ENCODE measurements around the gene ARMH3.

The ARMH3 gene

GRCh38 chr10:101968286-101968939 lies 87.6 kb downstream of the ARMH3 start:
- Histone ChIP-seq H3K4me1 (no peaks in the 10 kb centered on the region), H3K9me3 (no peaks in the 10 kb centered on the region), H3K36me3 (peaks cover 3% of the 10 kb centered on the region), H3K4me3 (ENCODE audit: low read depth, low read length) (no peak overlapping the region), H3K27me3 (no peaks in the 10 kb centered on the region)
- TF ChIP-seq CTCF (IDR thresholded peaks at IDR 0.05; ENCODE audit: low read depth, low read length): no peak
- no peak for DNase-seq

GRCh38 chr10:101967713-101968112 lies 88.3 kb downstream of the ARMH3 start:
- no peak for DNase-seq
- Histone ChIP-seq H3K4me1 (no peaks in the 10 kb centered on the region), H3K9me3 (no peaks in the 10 kb centered on the region), H3K36me3 (peaks cover 3% of the 10 kb centered on the region; the same call in 1 of the 2 replicates), H3K4me3 (ENCODE audit: low read depth, low read length) (no peak overlapping the region), H3K27me3 (no peaks in the 10 kb centered on the region)
- TF ChIP-seq CTCF (IDR thresholded peaks at IDR 0.05; ENCODE audit: low read depth, low read length): no peak

DNA sequence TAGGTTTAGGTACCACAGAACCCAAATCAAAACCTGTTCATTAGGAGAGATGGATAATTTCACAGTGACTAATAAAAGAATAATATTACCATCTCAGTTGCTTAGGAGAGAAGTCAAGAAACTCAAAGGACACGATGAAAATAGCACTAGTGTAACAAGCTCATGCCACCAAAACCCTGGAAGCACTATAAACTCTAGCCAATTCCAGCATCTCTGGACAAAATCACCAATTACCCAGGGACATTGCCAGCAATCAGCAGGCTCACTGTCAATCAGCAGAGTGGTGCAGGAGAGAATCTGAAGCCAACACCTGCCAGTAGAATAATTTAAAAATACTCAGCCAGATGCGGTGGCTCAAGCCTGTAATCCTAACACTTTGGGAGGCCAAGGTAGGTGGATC lies 88.9 kb downstream of the ARMH3 start:
- peaks cover 3% of the 10 kb centered on the region; the same call in 1 of the 2 replicates for H3K36me3 ChIP-seq
- H3K4me1 ChIP-seq: no peaks in the 10 kb centered on the region
- no peaks in the 10 kb centered on the region for H3K9me3 ChIP-seq
- H3K4me3 ChIP-seq (ENCODE audit: low read depth, low read length): no peak overlapping the region
- no peaks in the 10 kb centered on the region for H3K27me3 ChIP-seq
- DNase-seq: no peak
- no peak for TF ChIP-seq CTCF (IDR thresholded peaks at IDR 0.05; ENCODE audit: low read depth, low read length)

DNA sequence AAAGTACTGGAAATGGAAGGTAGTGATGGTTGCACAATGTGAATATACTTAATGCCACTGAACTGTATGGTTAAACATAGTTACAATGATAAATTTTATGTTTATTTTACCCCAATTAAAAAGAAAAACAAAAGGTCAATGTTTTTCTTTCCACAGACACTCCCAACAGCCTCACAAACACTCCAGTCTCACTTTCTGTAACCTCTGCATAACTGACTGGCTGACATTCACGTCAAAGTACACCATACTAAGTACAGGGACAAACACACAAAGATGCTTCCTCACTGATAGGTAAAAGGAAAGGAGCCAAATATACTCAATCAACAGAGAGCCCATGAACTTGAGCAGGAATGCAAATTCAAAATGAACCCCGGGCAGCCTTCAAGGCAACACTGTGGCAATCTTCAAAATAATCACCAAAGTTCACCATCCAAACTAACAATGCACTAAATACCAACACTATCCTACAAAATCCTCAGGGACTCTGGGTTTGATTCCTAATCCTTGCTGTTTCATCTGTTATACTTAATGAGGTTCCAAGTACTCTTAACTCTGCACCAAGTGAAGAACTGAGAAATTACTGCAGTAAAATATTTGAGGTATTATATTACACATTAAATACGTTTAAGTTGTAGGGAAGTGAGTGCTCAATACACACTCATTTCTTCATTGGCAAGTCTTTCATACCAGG lies 90.8 kb downstream of the ARMH3 start:
- Histone ChIP-seq H3K27me3 (no peaks in the 10 kb centered on the region), H3K9me3 (no peaks in the 10 kb centered on the region), H3K4me1 (no peaks in the 10 kb centered on the region; the same call in 1 of the 2 replicates), H3K4me3 (ENCODE audit: low read depth, low read length) (no peak overlapping the region), H3K36me3 (peaks cover 3% of the 10 kb centered on the region; the same call in 1 of the 2 replicates)
- TF ChIP-seq CTCF (IDR thresholded peaks at IDR 0.05; ENCODE audit: low read depth, low read length): no peak
- no peak for DNase-seq

DNA sequence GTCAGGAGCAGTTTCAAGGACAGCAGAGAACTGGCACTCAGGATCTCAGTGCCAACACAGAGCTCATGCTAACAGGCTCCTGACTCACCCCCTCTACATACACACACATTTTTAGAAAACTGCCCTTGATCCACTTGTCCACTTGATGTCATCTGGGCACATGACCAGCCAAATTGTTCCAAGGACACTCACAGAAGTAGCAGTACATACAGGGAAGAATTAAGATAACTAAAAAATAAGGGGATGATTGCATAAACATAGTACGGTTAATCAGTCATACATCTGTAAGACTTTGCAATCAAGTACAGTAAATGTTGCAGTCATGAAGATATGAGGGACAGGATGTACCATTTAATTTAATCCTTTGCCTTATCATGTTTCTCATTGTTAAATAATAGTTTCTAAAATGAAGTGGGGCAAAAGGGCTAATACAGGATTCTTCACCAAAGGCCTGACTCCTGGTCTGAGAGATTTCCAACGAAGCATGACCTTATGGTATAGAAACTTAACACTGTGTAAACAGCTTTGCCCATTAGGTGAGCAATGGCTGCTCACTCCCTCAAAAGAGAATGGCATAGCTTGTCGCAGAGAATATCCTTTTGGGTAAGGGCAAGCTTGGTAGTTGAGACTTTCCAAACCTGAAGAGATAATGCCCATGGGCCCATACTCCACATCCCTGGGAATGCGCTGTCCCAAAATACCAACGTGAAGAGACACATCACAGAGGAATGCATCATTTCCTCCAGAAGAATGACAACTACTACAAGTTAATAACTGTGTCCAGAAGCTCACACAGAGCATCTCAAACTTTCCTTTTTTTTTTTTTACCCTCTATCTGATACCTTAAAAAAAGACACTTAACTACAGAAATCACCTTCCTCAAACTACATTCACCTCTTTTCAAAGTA lies 94.1 kb downstream of the ARMH3 start:
- Histone ChIP-seq H3K36me3 (no peaks in the 10 kb centered on the region), H3K4me3 (ENCODE audit: low read depth, low read length) (no peak overlapping the region), H3K27me3 (no peaks in the 10 kb centered on the region), H3K9me3 (no peaks in the 10 kb centered on the region), H3K4me1 (peaks cover 3% of the 10 kb centered on the region; the same call in 1 of the 2 replicates)
- DNase-seq: no peak
- no peak for TF ChIP-seq CTCF (IDR thresholded peaks at IDR 0.05; ENCODE audit: low read depth, low read length)
